ENCODE results near the gene PHTF2.

Gene PHTF2

DNA sequence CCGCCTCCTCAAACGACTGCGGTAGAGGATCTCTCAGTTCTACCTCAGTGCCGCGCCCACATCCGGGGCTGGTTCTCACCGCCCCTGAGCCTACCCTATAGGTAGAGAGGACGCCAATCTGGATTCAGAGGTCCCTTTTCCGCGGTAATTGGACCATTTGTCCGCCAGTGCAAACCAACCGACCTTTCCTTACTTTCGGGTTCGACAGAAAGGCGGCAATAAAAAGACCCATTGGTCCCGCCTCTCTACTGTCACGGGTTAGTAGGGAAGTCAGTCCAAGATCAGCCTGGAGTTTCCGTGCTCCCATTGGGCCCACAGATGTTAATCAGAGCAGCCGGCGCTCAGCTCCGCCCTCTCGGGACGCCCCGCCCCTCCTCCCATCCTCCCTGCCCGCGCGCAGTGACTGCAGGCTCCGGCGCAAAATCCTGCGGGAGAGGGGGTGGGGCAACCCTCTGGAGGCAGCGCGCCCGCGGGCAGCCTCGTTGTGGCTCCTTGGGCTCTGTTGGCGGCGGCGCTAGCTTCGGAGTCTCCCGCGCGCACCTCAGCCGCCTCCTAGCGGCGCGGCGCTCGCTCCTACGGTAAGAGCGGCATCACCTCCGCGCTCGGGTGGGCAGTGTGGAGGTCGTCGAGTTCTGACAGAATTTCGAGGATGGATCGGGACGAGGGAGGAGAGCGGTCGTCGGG lies at the start of gene PHTF2, which contains the start of gene TMEM60 (continued):
- no peak for TF ChIP-seq KLF17 (tag by site-specific recombination; IDR thresholded peaks at IDR 0.05)
- TF ChIP-seq ZNF311 (tag by site-specific recombination; IDR thresholded peaks at IDR 0.05; ENCODE audit: borderline replicate concordance) = no peak
- no peak for TF ChIP-seq ZFP3 (tag by site-specific recombination; IDR thresholded peaks at IDR 0.05; ENCODE audit: low read depth)
- TF ChIP-seq RBAK (tag by site-specific recombination; IDR thresholded peaks at IDR 0.05) = no peak
- no peak for TF ChIP-seq ZBTB1 (tag by site-specific recombination; IDR thresholded peaks at IDR 0.05)
- no peak for TF ChIP-seq ZNF621 (tag by site-specific recombination; IDR thresholded peaks at IDR 0.05)
- TF ChIP-seq ZSCAN18 (tag by site-specific recombination; IDR thresholded peaks at IDR 0.05) = no peak
- TF ChIP-seq ZNF133 (tag by site-specific recombination; IDR thresholded peaks at IDR 0.05) = no peak
- TF ChIP-seq ZSCAN23 (tag by site-specific recombination; IDR thresholded peaks at IDR 0.05) = no peak
- TF ChIP-seq OVOL3 (tag by site-specific recombination; IDR thresholded peaks at IDR 0.05) = no peak
- no peak for TF ChIP-seq ZNF211 (tag by site-specific recombination; IDR thresholded peaks at IDR 0.05; ENCODE audit: low read depth)
- no peak for TF ChIP-seq ZNF274 (IDR thresholded peaks at IDR 0.05; ENCODE audit: low read length)
- no peak for TF ChIP-seq ZNF274 (tag by site-specific recombination; IDR thresholded peaks at IDR 0.05; ENCODE audit: borderline replicate concordance)
- no peak for TF ChIP-seq YY2 (tag by site-specific recombination; IDR thresholded peaks at IDR 0.05)
- TF ChIP-seq, protein P1, sequence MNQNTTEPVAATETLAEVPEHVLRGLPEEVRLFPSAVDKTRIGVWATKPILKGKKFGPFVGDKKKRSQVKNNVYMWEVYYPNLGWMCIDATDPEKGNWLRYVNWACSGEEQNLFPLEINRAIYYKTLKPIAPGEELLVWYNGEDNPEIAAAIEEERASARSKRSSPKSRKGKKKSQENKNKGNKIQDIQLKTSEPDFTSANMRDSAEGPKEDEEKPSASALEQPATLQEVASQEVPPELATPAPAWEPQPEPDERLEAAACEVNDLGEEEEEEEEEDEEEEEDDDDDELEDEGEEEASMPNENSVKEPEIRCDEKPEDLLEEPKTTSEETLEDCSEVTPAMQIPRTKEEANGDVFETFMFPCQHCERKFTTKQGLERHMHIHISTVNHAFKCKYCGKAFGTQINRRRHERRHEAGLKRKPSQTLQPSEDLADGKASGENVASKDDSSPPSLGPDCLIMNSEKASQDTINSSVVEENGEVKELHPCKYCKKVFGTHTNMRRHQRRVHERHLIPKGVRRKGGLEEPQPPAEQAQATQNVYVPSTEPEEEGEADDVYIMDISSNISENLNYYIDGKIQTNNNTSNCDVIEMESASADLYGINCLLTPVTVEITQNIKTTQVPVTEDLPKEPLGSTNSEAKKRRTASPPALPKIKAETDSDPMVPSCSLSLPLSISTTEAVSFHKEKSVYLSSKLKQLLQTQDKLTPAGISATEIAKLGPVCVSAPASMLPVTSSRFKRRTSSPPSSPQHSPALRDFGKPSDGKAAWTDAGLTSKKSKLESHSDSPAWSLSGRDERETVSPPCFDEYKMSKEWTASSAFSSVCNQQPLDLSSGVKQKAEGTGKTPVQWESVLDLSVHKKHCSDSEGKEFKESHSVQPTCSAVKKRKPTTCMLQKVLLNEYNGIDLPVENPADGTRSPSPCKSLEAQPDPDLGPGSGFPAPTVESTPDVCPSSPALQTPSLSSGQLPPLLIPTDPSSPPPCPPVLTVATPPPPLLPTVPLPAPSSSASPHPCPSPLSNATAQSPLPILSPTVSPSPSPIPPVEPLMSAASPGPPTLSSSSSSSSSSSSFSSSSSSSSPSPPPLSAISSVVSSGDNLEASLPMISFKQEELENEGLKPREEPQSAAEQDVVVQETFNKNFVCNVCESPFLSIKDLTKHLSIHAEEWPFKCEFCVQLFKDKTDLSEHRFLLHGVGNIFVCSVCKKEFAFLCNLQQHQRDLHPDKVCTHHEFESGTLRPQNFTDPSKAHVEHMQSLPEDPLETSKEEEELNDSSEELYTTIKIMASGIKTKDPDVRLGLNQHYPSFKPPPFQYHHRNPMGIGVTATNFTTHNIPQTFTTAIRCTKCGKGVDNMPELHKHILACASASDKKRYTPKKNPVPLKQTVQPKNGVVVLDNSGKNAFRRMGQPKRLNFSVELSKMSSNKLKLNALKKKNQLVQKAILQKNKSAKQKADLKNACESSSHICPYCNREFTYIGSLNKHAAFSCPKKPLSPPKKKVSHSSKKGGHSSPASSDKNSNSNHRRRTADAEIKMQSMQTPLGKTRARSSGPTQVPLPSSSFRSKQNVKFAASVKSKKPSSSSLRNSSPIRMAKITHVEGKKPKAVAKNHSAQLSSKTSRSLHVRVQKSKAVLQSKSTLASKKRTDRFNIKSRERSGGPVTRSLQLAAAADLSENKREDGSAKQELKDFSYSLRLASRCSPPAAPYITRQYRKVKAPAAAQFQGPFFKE (tag by site-specific recombination; IDR thresholded peaks at IDR 0.05; ENCODE audit: borderline replicate concordance) = no peak
- no peak for TF ChIP-seq ZNF501 (tag by site-specific recombination; IDR thresholded peaks at IDR 0.05)
- no peak for TF ChIP-seq ZNF394 (tag by site-specific recombination; IDR thresholded peaks at IDR 0.05; ENCODE audit: borderline replicate concordance)
- TF ChIP-seq KLF9 (tag by site-specific recombination; IDR thresholded peaks at IDR 0.05; ENCODE audit: low read depth) = peak; percentile 82; the same call in 1 of the 2 replicates
- no peak for TF ChIP-seq MEIS1 (CRISPR knock-in tag; IDR thresholded peaks at IDR 0.05; ENCODE audit: borderline replicate concordance)
- peak; percentile 77 for TF ChIP-seq ZSCAN30 (tag by site-specific recombination; IDR thresholded peaks at IDR 0.05)
- peak; percentile 99 for TF ChIP-seq ZNF350 (tag by site-specific recombination; IDR thresholded peaks at IDR 0.05)
- TF ChIP-seq ATF2 (tag by site-specific recombination; IDR thresholded peaks at IDR 0.05; ENCODE audit: low read depth) = no peak
- no peak for TF ChIP-seq ZNF791 (tag by site-specific recombination; IDR thresholded peaks at IDR 0.05)
- TF ChIP-seq ZNF398 (tag by site-specific recombination; IDR thresholded peaks at IDR 0.05) = no peak
- no peak for TF ChIP-seq BCL11B (tag by site-specific recombination; IDR thresholded peaks at IDR 0.05; ENCODE audit: low read depth)
- TF ChIP-seq ZNF416 (tag by site-specific recombination; IDR thresholded peaks at IDR 0.05) = no peak
- no peak for TF ChIP-seq ZNF670 (tag by site-specific recombination; IDR thresholded peaks at IDR 0.05; ENCODE audit: low read depth)
- TF ChIP-seq ZNF558 (tag by site-specific recombination; IDR thresholded peaks at IDR 0.05) = no peak
- TF ChIP-seq ZNF239 (tag by site-specific recombination; IDR thresholded peaks at IDR 0.05) = no peak
